ENCODE data around the gene ACSM3. TPM values are rescaled to one million over a fixed set of nuclear protein-coding genes. Genes with fewer than 3 reads are reported as not detected.

Gene ACSM3
- total and polyA plus RNA-seq, 10 of the 15 experiments (the other 5 are each of a cell fraction or from before 2014, with no cell fraction given) = 4.9 to 21.0 (median 7.0) TPM

DNA sequence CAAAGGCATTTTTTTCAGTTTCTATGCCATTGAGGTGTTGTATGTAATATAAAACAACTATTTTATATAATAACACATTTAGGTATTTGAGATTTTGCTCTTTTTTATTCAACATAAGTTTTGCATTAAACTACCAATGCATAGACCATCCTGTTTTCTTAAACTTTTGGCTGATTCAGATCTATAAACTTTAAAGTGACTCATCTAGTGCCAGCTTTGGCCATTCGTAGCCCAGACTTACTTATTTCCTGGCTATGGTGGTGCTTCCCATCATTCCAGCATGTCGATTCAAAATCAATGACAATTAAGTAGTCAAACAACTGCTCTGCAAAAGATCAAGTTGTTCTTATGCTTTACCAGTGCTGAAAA lies 39.4 kb downstream of the ACSM3 start:
- DNase-seq (ENCODE audit: low read depth, low spot score) = no peak
- Histone ChIP-seq H3K79me2 (ENCODE audit: control insufficient read depth, insufficient read depth, low read length) (peaks cover 16% of the 10 kb centered on the region), H3K27ac (ENCODE audit: control insufficient read depth, insufficient read depth) (no peak overlapping the region), H3K9me3 (replicated peaks; ENCODE audit: control insufficient read depth, insufficient read depth, low read length) (no peaks in the 10 kb centered on the region), H3K4me1 (ENCODE audit: control insufficient read depth, insufficient read depth, low read length) (peaks cover 7% of the 10 kb centered on the region), H3K9ac (ENCODE audit: control insufficient read depth, insufficient read depth, low read length) (no peak overlapping the region), H2AFZ (ENCODE audit: control insufficient read depth, low read depth, low read length) (no peak overlapping the region), H3K4me2 (ENCODE audit: control insufficient read depth, insufficient read depth) (no peak overlapping the region), H3K4me3 (no peak overlapping the region), H4K20me1 (ENCODE audit: control insufficient read depth, insufficient read depth) (no peaks in the 10 kb centered on the region), H3K27me3 (replicated peaks in 1 of 2; ENCODE audit: control insufficient read depth in 2 of 2, insufficient read depth in 2 of 2, low read length in 1 of 2) (no peaks in the 10 kb centered on the region), H3K36me3 (ENCODE audit: control insufficient read depth in 2 of 2, insufficient read depth in 2 of 2, low read length in 1 of 2) (no peaks in the 10 kb centered on the region)
- SMC1A ChIA-PET (ENCODE audit: uncharacterized antibody, unreplicated experiment) = no interaction called here
- no peak for FAIRE-seq
- TF ChIP-seq, protein P1, sequence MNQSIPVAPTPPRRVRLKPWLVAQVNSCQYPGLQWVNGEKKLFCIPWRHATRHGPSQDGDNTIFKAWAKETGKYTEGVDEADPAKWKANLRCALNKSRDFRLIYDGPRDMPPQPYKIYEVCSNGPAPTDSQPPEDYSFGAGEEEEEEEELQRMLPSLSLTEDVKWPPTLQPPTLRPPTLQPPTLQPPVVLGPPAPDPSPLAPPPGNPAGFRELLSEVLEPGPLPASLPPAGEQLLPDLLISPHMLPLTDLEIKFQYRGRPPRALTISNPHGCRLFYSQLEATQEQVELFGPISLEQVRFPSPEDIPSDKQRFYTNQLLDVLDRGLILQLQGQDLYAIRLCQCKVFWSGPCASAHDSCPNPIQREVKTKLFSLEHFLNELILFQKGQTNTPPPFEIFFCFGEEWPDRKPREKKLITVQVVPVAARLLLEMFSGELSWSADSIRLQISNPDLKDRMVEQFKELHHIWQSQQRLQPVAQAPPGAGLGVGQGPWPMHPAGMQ (IDR thresholded peaks at IDR 0.05; ENCODE audit: borderline replicate concordance) = no peak
- TF ChIP-seq EZH2 (IDR thresholded peaks at IDR 0.05; ENCODE audit: borderline replicate concordance, control insufficient read depth, low read depth, low read length) = no peak
- no peak for TF ChIP-seq GABPA (IDR thresholded peaks at IDR 0.05; ENCODE audit: low read depth)
- TF ChIP-seq, protein P2, sequence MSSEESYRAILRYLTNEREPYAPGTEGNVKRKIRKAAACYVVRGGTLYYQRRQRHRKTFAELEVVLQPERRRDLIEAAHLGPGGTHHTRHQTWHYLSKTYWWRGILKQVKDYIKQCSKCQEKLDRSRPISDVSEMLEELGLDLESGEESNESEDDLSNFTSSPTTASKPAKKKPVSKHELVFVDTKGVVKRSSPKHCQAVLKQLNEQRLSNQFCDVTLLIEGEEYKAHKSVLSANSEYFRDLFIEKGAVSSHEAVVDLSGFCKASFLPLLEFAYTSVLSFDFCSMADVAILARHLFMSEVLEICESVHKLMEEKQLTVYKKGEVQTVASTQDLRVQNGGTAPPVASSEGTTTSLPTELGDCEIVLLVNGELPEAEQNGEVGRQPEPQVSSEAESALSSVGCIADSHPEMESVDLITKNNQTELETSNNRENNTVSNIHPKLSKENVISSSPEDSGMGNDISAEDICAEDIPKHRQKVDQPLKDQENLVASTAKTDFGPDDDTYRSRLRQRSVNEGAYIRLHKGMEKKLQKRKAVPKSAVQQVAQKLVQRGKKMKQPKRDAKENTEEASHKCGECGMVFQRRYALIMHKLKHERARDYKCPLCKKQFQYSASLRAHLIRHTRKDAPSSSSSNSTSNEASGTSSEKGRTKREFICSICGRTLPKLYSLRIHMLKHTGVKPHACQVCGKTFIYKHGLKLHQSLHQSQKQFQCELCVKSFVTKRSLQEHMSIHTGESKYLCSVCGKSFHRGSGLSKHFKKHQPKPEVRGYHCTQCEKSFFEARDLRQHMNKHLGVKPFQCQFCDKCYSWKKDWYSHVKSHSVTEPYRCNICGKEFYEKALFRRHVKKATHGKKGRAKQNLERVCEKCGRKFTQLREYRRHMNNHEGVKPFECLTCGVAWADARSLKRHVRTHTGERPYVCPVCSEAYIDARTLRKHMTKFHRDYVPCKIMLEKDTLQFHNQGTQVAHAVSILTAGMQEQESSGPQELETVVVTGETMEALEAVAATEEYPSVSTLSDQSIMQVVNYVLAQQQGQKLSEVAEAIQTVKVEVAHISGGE (CRISPR knock-in tag; IDR thresholded peaks at IDR 0.05) = no peak
- BruUV-seq (replicated peaks) = no TSS peak
- in situ Hi-C loops (cut with MboI) = no loop called here
- WGBS (ENCODE audit: insufficient coverage, insufficient replicate concordance, low lambda C conversion rate, missing lambda C conversion rate) = 56% methylated on average over 2 of the region's 2 CpGs
- CTCF ChIA-PET = no interaction called here
- intact Hi-C loops (cut with micrococcal nuclease; ENCODE audit: unreplicated experiment) = no loop called here
- POLR2A ChIA-PET = no interaction called here
- ATAC-seq = no peak
- RAD21 ChIA-PET (ENCODE audit: unreplicated experiment) = no interaction called here
